GM18951 (cell line): ENCODE results near the gene RNFT1.
"Not testable (repeated sequence)": the region's sequence is repeated elsewhere in the genome, so short reads cannot be mapped to it uniquely, and the experiment has no call there.

ENCODE experiments used
- POLR2A ChIP-seq: IDR thresholded peaks from 4 replicates; pipeline ENCODE4 v1.6.1; 2011; ENCODE audit warnings: mild to moderate bottlenecking; ENCODE audit not compliant: insufficient read length, insufficient read depth; ENCODE audit errors: extremely low read depth
- in situ Hi-C: fragments of 300-500 bp; cut with MboI; formaldehyde crosslinking; loops from one replicate; pipeline ENCODE4 v1.12.0; 2022; ENCODE audit warnings: low sequenced_read_pairs, mixed read lengths, inconsistent platforms; ENCODE audit not compliant: unreplicated experiment

Gene RNFT1

DNA sequence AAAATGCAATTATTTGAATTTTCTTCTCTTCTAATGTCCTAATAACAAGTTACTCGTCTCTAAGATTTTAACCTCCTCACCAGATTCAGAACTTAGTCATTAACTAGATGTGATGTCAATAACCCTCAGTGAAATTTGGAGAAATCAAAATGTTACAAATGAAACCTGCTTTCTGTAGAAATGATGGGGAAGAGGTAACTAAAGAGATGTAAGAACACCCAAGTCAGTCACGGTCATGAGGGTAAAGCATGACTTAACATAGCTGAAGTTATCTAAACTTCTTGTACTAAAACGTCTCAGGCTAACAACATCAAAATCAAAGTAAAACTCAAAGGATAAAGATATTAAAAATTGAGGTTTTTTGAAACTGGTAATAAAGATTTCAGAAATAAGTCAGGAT is 9.7 kb downstream of the RNFT1 start:
- no peak for TF ChIP-seq POLR2A
- in situ Hi-C loops = loop anchor here (25.0 kb wide), 1 partner anchor 368 kb away; no protein-coding TSS in a partner anchor

DNA sequence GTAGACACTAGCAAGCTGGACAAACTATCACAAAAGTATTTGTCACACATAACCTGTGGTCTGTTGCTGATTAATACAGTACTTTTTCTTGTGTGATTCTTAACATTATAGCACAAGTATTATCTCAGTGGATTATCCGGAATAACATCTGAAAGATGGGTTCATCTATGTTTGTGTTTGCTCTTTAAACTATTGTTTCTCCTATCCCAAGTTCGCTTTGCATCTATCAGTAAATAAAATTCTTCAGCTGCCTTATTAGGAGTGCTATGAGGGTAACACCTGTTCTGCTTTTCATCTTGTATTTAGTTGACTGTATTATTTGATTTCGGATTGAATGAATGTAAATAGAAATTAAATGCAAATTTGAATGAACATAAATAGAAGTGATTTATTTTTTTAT is 14.5 kb downstream of the RNFT1 start:
- in situ Hi-C loops = loop anchor here (25.0 kb wide), 1 partner anchor 363 kb away; no protein-coding TSS in a partner anchor
- no peak for TF ChIP-seq POLR2A

DNA sequence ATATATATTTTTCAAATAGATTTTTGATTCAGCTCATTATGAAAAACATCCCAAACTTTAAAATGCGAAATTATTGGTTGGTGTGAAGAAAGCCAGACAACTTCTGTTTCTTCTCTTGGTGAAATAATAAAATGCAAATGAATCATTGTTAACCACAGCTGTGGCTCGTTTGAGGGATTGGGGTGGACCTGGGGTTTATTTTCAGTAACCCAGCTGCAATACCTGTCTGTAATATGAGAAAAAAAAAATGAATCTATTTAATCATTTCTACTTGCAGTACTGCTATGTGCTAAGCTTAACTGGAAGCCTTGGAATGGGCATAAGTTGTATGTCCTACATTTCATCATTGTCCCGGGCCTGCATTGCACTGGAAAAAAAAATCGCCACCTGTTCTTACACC is 17.2 kb downstream of the RNFT1 start:
- in situ Hi-C loops = not testable (repeated sequence)

DNA sequence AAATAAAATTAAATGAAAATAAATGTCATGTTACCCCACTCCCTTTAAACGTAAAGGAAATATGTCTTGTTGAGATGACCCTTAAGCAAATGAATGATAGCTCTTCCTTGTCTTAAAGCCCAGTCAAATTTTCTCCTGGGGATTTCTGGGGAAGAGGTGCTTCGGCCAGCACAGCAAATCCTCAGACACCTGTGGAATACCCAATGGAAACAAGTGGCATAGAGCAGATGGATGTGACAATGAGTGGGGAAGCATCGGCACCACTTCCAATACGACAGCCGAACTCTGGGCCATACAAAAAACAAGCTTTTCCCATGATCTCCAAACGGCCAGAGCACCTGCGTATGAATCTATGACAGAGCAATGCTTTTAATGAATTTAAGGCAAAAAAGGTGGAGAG is 18.1 kb downstream of the RNFT1 start:
- in situ Hi-C loops = not testable (repeated sequence)

DNA sequence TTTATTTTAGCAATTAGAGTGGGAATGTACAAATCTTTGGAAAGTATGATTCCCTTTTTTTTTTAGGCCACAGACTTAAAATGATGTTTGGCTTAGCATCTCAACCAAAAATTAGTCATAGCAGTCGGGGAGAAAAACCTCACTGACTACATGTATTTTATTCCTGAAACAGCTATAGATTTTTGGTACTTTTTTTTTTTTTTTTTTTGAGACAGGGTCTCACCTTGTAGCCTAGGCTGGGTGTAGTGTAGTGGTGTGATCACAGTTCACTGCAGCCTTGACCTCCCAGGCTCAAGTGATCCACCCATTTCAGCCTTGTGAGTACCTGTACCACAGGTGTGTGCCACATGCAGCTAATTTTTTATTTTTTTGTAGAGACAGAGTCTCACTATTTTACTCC is 23.4 kb downstream of the RNFT1 start:
- in situ Hi-C loops = no loop called here
- TF ChIP-seq POLR2A = no peak

DNA sequence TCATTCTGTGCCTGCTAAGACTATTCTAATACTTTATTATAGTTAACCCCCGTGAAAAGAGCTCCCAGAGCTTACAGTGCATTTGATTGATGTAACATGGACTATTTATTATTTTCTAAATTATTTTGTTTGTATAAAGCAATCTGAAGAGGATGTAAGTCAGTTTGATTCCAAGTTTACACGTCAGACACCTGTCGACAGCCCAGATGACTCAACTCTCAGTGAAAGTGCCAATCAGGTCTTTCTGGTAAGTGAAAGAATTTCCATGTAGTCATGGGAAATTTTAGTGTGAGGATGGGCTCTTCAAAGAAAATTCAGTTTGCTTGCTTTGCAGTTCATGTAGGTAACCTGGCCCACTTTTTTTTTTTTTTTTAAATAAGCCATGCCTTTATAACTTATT is 23.8 kb downstream of the RNFT1 start:
- in situ Hi-C loops = not testable (repeated sequence)

DNA sequence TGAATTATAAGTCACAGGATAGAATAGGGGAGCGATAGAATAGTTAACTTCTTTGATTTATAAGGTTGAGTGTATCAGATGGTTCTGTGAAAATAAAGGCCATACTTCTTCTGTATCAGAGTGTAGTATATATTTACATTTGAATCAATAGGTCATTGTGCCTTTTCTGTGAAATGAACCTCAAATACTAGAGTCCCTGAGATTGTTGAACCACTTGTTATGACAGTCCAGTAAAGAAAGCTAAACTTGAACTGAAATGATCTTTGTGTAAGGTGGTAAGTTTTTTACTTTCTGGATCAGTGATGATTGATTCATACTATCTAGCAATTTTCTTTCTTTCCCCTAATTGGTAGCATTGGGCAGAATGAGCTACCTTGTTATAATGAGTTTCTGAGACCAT is 31.2 kb downstream of the RNFT1 start:
- in situ Hi-C loops = not testable (repeated sequence)

DNA sequence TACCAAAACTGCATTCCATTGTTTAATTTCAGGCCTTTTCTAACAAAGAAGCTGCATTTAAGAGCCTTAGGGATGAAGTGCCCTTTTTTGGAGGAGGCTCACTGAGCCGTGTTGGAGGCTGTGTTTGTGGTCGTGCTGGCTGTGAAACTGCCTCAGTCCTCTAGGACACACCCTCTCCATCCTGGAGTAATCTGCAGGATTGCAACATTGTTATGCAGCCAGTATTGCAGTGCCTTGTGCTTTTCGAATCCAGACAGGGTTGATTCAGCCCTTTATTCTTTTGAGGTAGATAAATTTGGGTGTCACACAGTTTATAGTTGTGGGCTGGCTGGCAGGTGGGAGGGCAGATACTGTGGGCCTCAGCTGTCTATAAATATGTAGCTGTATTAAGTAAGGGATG is 33.8 kb downstream of the RNFT1 start:
- in situ Hi-C loops = not testable (repeated sequence)

DNA sequence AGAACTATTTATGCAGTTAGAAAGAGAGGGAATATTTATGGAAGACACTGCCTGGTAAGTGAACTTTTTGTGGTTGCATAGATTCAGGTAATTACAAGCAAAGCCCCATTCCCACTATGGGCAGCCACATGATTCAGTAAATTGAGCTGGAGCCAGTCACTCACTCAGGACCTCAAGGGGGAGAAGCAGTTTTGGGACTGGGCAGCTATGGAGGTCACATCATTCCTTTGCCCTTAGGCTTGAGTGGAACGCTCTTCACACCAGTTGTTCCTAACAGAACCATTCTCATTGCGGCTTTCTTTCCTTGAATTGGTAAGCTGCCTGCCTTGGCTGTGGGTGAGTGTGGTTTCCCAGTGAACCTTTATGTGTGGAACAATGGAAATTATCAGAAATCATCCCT is 34.4 kb downstream of the RNFT1 start:
- in situ Hi-C loops = not testable (repeated sequence)

DNA sequence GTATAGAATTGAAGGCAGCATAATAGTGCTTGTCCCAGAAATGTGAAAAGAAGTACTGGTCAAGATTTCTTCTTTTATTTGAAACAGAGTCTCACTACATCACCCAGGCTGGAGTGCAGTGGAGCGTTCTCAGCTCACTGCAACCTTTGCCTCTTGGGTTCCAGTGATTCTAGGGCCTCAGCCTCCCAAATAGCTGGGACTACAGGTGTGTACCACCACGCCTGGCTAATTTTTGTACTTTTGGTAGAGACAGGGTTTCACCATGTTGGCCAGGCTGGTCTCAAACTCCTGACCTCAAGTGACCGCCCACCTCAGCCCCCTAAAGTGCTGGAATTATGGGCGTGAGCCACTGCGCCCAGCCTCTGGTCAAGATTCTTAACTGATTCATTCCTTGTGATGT is 43.9 kb downstream of the RNFT1 start:
- in situ Hi-C loops = not testable (repeated sequence)

DNA sequence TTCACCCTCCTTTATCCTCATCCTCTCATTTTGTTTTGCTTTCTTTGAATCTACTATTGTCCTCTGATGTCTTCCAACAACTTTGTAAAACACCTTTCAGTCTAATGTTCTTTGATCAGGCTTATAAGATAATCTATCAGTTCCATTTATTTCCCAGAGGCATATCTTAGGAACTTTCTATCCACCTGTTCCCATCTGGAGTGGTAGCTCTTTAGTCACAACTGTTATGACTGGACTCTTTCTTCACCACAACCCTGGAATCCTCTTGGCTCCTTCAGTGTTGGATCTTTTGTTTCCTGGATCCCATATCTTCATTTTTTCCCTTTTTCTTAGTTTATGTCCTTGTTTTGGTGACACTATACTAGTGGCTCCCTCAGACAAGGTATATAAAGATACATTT is 48.1 kb downstream of the RNFT1 start:
- in situ Hi-C loops = no loop called here

DNA sequence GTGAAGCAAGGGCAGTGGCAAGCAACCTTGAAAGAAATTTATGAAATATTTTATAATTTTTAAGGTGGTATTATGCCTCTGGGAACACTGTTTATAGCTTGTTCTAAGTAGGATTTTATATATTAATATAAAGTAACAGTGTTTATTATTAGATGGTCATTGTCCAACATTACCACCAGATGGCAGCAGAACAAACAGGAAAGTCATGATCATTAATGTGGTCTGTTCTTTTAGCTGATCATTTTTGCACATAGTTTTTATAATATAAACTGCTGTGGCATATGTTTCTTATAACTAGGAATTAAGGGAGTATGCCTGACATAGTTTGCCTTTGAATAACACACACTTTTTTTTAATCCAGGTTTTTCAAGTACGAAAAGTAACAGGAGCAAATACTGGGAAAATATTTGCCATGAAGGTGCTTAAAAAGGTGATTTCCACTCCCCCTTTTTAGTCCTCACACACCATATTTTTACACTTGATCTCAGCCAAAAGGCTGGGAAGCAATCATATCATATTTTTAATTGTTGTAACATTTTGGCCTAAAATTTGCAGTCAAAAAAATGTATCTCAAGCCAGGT is 50.2 kb downstream of the RNFT1 start:
- in situ Hi-C loops = no loop called here

More for the DNA sequence above, 48.1 kb downstream of the RNFT1 start:
- TF ChIP-seq POLR2A = no peak

DNA sequence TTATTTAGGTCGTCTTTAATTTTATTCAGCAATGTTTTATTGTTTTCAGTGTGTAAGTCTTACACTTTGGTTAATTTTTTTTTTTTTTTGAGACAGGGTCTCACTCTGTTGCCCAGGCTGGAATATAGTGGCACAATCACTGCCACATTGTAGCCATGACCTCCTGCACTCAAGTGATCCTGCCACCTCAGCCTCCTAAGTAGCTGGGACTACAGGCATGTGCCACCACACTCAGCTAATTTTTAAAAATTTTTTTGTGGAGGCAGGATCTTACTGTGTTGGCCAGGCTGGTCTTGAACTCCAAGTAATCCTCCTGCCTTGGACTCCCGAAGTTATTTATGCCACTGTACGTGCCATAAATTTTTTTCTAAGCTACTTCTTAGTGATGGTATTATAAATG is 57.1 kb downstream of the RNFT1 start:
- in situ Hi-C loops = no loop called here

More for the DNA sequence above, 50.2 kb downstream of the RNFT1 start:
- no peak for TF ChIP-seq POLR2A

DNA sequence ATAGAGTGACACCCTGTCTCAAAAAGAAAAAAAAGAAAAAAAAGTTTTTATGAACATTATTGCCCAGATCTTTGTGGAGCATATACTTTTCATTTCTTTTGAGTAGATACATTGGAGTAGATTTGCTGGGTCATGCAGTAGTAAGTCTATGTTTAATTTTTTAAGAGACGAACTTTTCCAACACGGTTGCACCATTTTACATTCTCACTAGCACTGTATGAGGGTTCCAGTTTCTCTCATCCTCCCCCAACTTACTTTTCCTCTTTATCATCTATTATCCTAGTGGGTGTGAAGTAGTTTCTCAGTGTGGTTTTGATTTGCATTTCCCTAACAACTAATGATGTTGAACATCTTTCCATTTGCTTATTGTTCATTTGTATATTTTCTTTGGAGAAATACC is 61.1 kb downstream of the RNFT1 start:
- TF ChIP-seq POLR2A = no peak
- in situ Hi-C loops = no loop called here

More for the DNA sequence above, 57.1 kb downstream of the RNFT1 start:
- TF ChIP-seq POLR2A = no peak
